ENCODE measurements around the gene CCDC158. TPM values are rescaled to one million over a fixed set of nuclear protein-coding genes. Genes with fewer than 3 reads are reported as not detected.

The CCDC158 gene
- total and polyA plus RNA-seq, 11 donors, result 0.01 to 0.75 (median 0.23) TPM; not detected in 2

DNA sequence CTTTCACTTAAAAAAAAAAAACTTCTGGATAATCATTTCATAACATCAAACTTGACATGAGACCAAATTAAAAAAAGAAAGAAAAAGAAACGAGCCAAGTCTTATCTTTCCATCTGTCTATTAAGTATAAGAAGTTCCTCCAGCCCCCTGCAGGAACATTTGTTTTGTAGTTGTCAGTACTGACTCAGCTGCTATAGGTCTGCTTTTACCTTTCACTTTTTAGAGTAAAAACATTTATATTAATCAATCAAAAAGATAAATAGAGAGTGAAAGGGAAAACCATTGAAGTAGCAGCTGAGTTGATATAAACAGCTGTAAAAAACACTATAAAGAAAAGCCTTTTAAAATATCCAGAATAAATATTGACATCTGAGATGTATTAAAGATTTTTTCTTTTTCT lies 46.1 kb downstream of the CCDC158 start:
- WGBS, 4 donors, result 21 to 34% (median 25%) methylated on average over 1 of the region's 1 CpG
- TF ChIP-seq, protein P1, sequence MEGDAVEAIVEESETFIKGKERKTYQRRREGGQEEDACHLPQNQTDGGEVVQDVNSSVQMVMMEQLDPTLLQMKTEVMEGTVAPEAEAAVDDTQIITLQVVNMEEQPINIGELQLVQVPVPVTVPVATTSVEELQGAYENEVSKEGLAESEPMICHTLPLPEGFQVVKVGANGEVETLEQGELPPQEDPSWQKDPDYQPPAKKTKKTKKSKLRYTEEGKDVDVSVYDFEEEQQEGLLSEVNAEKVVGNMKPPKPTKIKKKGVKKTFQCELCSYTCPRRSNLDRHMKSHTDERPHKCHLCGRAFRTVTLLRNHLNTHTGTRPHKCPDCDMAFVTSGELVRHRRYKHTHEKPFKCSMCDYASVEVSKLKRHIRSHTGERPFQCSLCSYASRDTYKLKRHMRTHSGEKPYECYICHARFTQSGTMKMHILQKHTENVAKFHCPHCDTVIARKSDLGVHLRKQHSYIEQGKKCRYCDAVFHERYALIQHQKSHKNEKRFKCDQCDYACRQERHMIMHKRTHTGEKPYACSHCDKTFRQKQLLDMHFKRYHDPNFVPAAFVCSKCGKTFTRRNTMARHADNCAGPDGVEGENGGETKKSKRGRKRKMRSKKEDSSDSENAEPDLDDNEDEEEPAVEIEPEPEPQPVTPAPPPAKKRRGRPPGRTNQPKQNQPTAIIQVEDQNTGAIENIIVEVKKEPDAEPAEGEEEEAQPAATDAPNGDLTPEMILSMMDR (IDR thresholded peaks at IDR 0.05), result no peak
- TF ChIP-seq POLR2A (IDR thresholded peaks at IDR 0.05), result no peak
- intact Hi-C loops (cut with DNase I), result loop anchor here in 4 of 10 donors (5.0 to 10.0 kb wide), 4 partner anchors 60 to 200 kb away; partner anchors contain the start of gene STBD1 (in 2 of the 4)

DNA sequence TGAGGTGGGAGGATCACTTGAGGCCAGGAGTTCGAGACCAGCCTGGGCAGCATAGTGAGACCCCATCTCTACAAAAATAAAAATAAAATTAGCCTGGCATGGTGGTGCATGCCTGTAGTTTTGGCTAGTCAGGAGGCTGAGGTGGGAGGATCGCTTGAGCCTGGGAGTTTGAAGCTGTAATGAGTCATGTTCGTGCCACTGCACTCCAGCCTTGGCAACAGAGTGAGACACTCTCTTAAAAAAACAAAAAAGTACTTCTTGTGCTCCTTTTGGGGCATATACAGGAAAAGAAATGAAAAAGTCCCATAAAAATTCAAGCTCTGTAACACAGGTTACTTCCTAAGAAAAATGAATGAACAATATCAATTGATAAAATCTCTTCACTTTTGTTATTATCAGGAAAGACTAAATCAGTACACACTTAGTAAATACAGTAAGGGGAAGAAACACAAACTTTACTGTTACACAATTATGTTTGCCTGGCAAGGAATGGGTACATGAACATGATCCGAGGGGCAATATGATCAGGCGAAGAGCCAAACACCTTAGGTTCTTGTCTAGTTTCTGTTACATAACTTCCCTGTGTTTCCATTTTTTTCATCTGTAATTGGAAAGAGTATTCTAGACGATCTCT lies 46.9 kb downstream of the CCDC158 start:
- H3K36me3 ChIP-seq, result no peaks in the 10 kb centered on the region
- intact Hi-C loops (cut with DNase I), result loop anchor here in 2 of 10 donors (10.0 kb wide), 2 partner anchors 59 to 199 kb away; no protein-coding TSS in a partner anchor
- H3K9me3 ChIP-seq, result no peaks in the 10 kb centered on the region
- WGBS, 4 donors, result 66 to 79% (median 72%) methylated on average over 6 of the region's 6 CpGs
- DNase-seq (no peak), ATAC-seq (no peak)
- TF ChIP-seq, protein P1 (IDR thresholded peaks at IDR 0.05), result no peak
- TF ChIP-seq POLR2A (IDR thresholded peaks at IDR 0.05), result no peak
- no peak overlapping the region for H3K27ac ChIP-seq
- H3K27me3 ChIP-seq, result no peaks in the 10 kb centered on the region
- peaks cover 0 to 9% (median 6%) of the 10 kb centered on the region in 12 donors for H3K4me1 ChIP-seq
- H3K4me3 ChIP-seq, result no peak overlapping the region

More for the DNA sequence above, 46.1 kb downstream of the CCDC158 start:
- no peak for DNase-seq
- no peak for ATAC-seq
- no peaks in the 10 kb centered on the region for H3K9me3 ChIP-seq
- no peak overlapping the region for H3K4me3 ChIP-seq
- H3K4me1 ChIP-seq, result peaks cover 0 to 9% (median 6%) of the 10 kb centered on the region in 12 donors
- H3K27ac ChIP-seq, result no peak overlapping the region
- H3K36me3 ChIP-seq, result no peaks in the 10 kb centered on the region
- no peaks in the 10 kb centered on the region for H3K27me3 ChIP-seq

DNA sequence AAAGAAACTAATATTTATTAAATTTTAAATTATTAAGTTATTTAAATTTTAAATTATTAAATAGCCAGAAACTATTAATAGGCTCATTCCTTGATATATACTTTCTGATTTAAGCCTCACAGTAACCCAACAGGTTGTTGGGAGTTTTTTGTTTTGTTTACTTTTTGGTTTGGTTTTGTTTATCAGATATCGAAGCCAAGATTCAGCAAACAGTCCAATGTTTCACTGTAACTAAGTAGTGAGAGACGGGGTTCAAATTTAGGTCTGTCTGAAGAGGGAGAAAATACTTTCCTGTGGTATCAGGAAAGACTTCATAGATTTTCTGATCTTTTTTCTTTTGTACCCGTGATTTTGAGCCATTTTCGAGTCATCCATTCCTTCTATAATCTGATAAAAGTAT lies 54.2 kb downstream of the CCDC158 start:
- intact Hi-C loops (cut with DNase I), result no loop called here
- TF ChIP-seq, protein P1 (IDR thresholded peaks at IDR 0.05), result no peak
- no peak for TF ChIP-seq POLR2A (IDR thresholded peaks at IDR 0.05)
- Histone ChIP-seq H3K4me3 (no peak overlapping the region), H3K27ac (no peak overlapping the region), H3K9me3 (no peaks in the 10 kb centered on the region), H3K27me3 (no peaks in the 10 kb centered on the region), H3K4me1 (no peaks in the 10 kb centered on the region), H3K36me3 (no peaks in the 10 kb centered on the region)
- ATAC-seq (no peak), DNase-seq (no peak)
- 78 to 93% (median 81%) methylated on average over 4 of the region's 4 CpGs for WGBS, 4 donors

DNA sequence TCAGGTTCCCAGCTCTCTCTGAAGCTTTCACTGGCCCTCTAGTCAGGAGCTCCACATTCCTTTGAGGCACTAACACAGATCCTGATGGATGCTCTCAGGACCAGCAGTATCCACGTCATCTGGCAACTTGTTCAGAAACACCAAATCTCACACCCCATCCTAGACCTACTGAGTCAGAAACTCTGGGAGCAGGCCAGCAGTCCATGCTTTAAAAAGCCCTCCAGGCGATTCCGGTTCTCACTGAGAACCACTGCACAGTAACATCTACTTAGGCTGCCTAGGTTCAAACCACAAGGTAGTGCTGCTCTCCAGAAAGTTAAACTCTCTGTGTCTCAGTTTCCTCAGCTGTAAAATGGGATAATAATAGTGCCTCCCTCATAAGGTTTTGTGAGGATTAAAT lies 55.3 kb downstream of the CCDC158 start:
- no peaks in the 10 kb centered on the region for H3K4me1 ChIP-seq
- H3K9me3 ChIP-seq, result no peaks in the 10 kb centered on the region
- no peak for ATAC-seq
- H3K27ac ChIP-seq, result no peak overlapping the region
- H3K4me3 ChIP-seq, result no peak overlapping the region
- no peaks in the 10 kb centered on the region for H3K36me3 ChIP-seq
- no peak for DNase-seq
- H3K27me3 ChIP-seq, result no peaks in the 10 kb centered on the region
- no peak for TF ChIP-seq POLR2A (IDR thresholded peaks at IDR 0.05)
- TF ChIP-seq, protein P1 (IDR thresholded peaks at IDR 0.05), result no peak
- WGBS, 4 donors, result 83 to 90% (median 86%) methylated on average over 3 of the region's 3 CpGs
- intact Hi-C loops (cut with DNase I), result no loop called here

Measured in heart left ventricle (tissue), 16 donors.